GM12878 (cell line): ENCODE data around the gene TIAM1. TPM values are rescaled to one million over a fixed set of nuclear protein-coding genes. Genes with fewer than 3 reads are reported as not detected.

ENCODE experiments used
- ATAC-seq: fragments of 200-7000 bp; cut with Tn5 transposase; 3 replicates; pipeline ENCODE4 v1.9.1; 2020; ENCODE audit warnings: mild to moderate bottlenecking, moderate library complexity
- BruUV-seq: library from RNA; stranded (reverse); fragments of 400-500 nt; replicated peaks from 2 replicates; lab custom pipeline; 2021; lab: Mats Ljungman, UMichigan
- CTCF ChIA-PET: fragments of 300-600 bp; sonication (Branson Sonifier 250); formaldehyde crosslinking; extraction: SDS; loops from one replicate; lab custom pipeline; 2021; ENCODE audit warnings: inconsistent platforms; lab: Yijun Ruan, JAX
- POLR2A ChIA-PET: fragments of 350-600 bp; formaldehyde crosslinking; extraction: SDS; loops from one replicate; lab custom pipeline; 2021; ENCODE audit warnings: inconsistent platforms; lab: Charles Lee
- RAD21 ChIA-PET: fragments of 300-600 bp; sonication (Branson Sonifier 250); formaldehyde crosslinking; loops from one replicate; lab custom pipeline; 2023; ENCODE audit warnings: antibody characterized with exemption; ENCODE audit not compliant: unreplicated experiment; lab: Charles Lee
- SMC1A ChIA-PET: fragments of 300-600 bp; sonication (Branson Sonifier 250); formaldehyde crosslinking; loops from one replicate; lab custom pipeline; 2023; ENCODE audit not compliant: unreplicated experiment, uncharacterized antibody; lab: Charles Lee
- DNase-seq: peaks from one replicate; pipeline ENCODE4 v3.0.0-alpha.2; 2011; ENCODE audit warnings: low read depth, low spot score
- FAIRE-seq: peaks from 3 replicates; lab custom pipeline; 2011; peaks lifted over from hg19 to GRCh38; lab: Jason Lieb, UNC
- H2AFZ ChIP-seq: 2 replicates; pipeline ENCODE4 v1.6.0; 2011; ENCODE audit warnings: low read depth, low read length, control low read depth; ENCODE audit not compliant: control insufficient read depth
- H3K27ac ChIP-seq: 2 replicates; pipeline ENCODE4 v1.5.1; 2011; ENCODE audit warnings: control low read depth; ENCODE audit not compliant: control insufficient read depth, insufficient read depth
- H3K27me3 ChIP-seq, 2 experiments: replicated peaks in 1 of 2; 2 replicates each; pipeline versions ENCODE4 v1.6.0 to v1.6.1; 2011; ENCODE audit warnings: low read length in 1 of 2; ENCODE audit not compliant: control insufficient read depth in 2 of 2, insufficient read depth in 2 of 2
- H3K36me3 ChIP-seq, 2 experiments: 2 replicates each; pipeline ENCODE4 v1.5.1; 2011; ENCODE audit warnings: low read length in 1 of 2; ENCODE audit not compliant: control insufficient read depth in 2 of 2, insufficient read depth in 2 of 2
- H3K4me1 ChIP-seq: 2 replicates; pipeline ENCODE4 v1.6.1; 2011; ENCODE audit warnings: mild to moderate bottlenecking, low read length, moderate library complexity, mixed read lengths; ENCODE audit not compliant: control insufficient read depth, insufficient read depth
- H3K4me2 ChIP-seq: 2 replicates; pipeline ENCODE4 v1.6.0; 2011; ENCODE audit warnings: control low read depth; ENCODE audit not compliant: control insufficient read depth, insufficient read depth
- H3K4me3 ChIP-seq: fragments of 200-600 bp; sonication (generic); 2 replicates; pipeline ENCODE4 v1.5.1; 2016
- H3K79me2 ChIP-seq: 2 replicates; pipeline ENCODE4 v1.6.0; 2011; ENCODE audit warnings: low read length; ENCODE audit not compliant: control insufficient read depth, insufficient read depth
- H3K9ac ChIP-seq: 2 replicates; pipeline ENCODE4 v1.8.0; 2011; ENCODE audit warnings: low read length, control low read depth, mixed read lengths; ENCODE audit not compliant: control insufficient read depth, insufficient read depth
- H3K9me3 ChIP-seq: replicated peaks from 3 replicates; pipeline ENCODE4 v1.5.1; 2011; ENCODE audit warnings: mild to moderate bottlenecking, low read length; ENCODE audit not compliant: control insufficient read depth, insufficient read depth
- H4K20me1 ChIP-seq: 2 replicates; pipeline ENCODE4 v1.6.0; 2011; ENCODE audit not compliant: control insufficient read depth, insufficient read depth
- EP300 ChIP-seq, 2 experiments: fragments of 150-350 bp in 1 of 2; IDR thresholded peaks; 2 replicates each; pipeline ENCODE4 v1.6.1; 2011 to 2012; ENCODE audit warnings: low read depth in 2 of 2, low read length in 2 of 2, borderline replicate concordance in 1 of 2, improper control_type of control experiment in 1 of 2, inconsistent platforms in 1 of 2; ENCODE audit not compliant: control insufficient read depth in 1 of 2
- KDM1A ChIP-seq: fragments of 200-600 bp; sonication (generic); IDR thresholded peaks from 2 replicates; pipeline ENCODE4 v1.6.1; 2016; ENCODE audit warnings: borderline replicate concordance
- MXI1 ChIP-seq: fragments of 150-350 bp; IDR thresholded peaks from 2 replicates; pipeline ENCODE4 v1.6.1; 2011; ENCODE audit warnings: low read depth, mild to moderate bottlenecking, inconsistent platforms, low read length, improper control_type of control experiment
- SREBF1 ChIP-seq: IDR thresholded peaks from 2 replicates; pipeline ENCODE4 v1.6.1; 2012; ENCODE audit warnings: mild to moderate bottlenecking, low read length
- TARDBP ChIP-seq: IDR thresholded peaks from 2 replicates; pipeline ENCODE4 v1.6.1; 2016; ENCODE audit warnings: borderline replicate concordance
- YY1 ChIP-seq: IDR thresholded peaks from 2 replicates; pipeline ENCODE4 v1.6.1; 2011; ENCODE audit warnings: low read depth, mild to moderate bottlenecking, low read length
- WGBS: methylation state at CpG from one replicate; pipeline ENCODE4 v1.1.6; 2016; ENCODE audit warnings: low lambda C conversion rate; ENCODE audit not compliant: insufficient replicate concordance, insufficient coverage; ENCODE audit errors: missing lambda C conversion rate; 5-methylcytosine and 5-hydroxymethylcytosine counted together
- in situ Hi-C: fragments of 300-500 bp; cut with MboI; formaldehyde crosslinking; loops from 9 replicates; pipeline ENCODE4 v1.14.3; 2018; ENCODE audit warnings: mixed read lengths
- intact Hi-C: fragments of 100-400 bp; cut with micrococcal nuclease; formaldehyde crosslinking; loops from one replicate; pipeline ENCODE4 v1.14.2; 2022; ENCODE audit not compliant: unreplicated experiment
- polyA plus RNA-seq, 11 experiments: library from polyadenylated mRNA; depleted of rRNA in 4 of 11; unstranded in 6 of 11; stranded (reverse) in 5 of 11; fragments of >200 nt; fragmentation: Nextera tagmentation in 4 of 11; fragmentation: Illumina TruSeq in 1 of 11; extraction: Ambion mirVana in 4 of 11; extraction: Trizol in 1 of 11; gene quantifications; 1 replicate in 1 of 11; 2 replicates in 10 of 11; pipeline versions ENCODE4 v1.2.1 to v1.2.3, GENCODE V29; 2011 to 2016; ENCODE audit warnings: inconsistent platforms in 2 of 11, missing spikeins in 2 of 11, low read depth in 1 of 11
- total RNA-seq, 4 experiments: library from RNA; depleted of rRNA in 3 of 4; stranded (reverse); fragments of >200 nt in 3 of 4; fragmentation: Illumina TruSeq in 1 of 4; extraction: Trizol in 1 of 4; gene quantifications; 2 replicates each; pipeline versions ENCODE4 v1.2.1 to v1.2.3, GENCODE V29; 2013 to 2021
- TF ChIP-seq, protein P1 (sequence below): fragments of 450-650 bp; IDR thresholded peaks from 2 replicates; pipeline ENCODE4 v1.6.1; 2017; ENCODE audit warnings: antibody characterized with exemption, mild to moderate bottlenecking, moderate library complexity

The TIAM1 gene
- total and polyA plus RNA-seq, 10 of the 15 experiments (the other 5 are each of a cell fraction or from before 2014, with no cell fraction given) = 0.31 to 35.9 (median 0.78) TPM

DNA sequence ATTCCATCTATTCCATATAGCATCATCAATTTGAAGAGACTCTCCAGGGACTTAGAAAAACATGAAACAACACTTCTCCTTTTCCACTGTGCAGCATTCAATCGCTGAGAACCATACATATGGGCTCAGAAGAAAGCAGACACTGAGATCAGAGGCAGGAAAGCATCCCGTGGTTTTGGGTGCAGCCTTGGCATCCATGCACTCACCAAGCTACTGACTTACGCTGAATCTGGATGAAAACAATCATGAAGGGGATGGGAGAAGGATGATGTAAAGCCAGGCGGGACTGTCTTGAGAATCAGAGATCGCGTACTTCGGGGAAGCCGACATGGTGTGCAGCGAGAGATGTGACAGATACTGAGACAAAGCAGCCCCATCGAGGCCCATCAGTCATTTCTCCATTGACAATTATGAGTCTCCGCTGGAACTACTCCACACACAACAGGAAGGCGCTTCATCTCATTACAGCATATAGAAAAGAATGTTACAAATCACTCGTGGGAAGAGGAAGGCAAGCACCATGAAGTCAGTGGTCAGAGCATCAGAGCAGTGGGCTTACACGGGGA is 2.3 kb upstream of the TIAM1 start:
- CTCF ChIA-PET = interaction anchor here (1.0 to 1.4 kb wide), 2 partner anchors 26 to 148 kb away, joined by 3 to 4 read pairs; no protein-coding TSS in a partner anchor

DNA sequence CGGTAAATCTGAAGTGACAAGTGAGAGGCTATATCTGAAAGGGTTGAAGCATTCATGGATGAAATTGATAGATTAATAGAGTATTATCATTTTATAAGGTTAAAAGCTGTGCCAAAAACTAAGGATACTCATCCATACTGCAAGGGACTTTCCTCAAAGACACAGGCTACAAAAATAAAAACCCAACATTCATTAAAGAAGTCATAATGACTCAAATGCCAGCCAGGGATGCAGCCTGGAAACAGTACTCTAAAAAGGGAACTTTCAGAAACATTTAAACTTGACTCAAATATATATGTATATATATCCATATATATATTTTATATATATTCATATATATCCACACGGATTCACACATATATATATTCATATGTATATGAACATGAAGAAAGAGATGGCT is 1.1 kb upstream of the TIAM1 start:
- no TSS peak for BruUV-seq
- SMC1A ChIA-PET = no interaction called here
- RAD21 ChIA-PET = no interaction called here
- DNase-seq (no peak), FAIRE-seq (no peak), ATAC-seq (no peak)
- Histone ChIP-seq H3K9me3 (no peaks in the 10 kb centered on the region), H3K27ac (no peak overlapping the region), H3K4me1 (no peaks in the 10 kb centered on the region), H3K36me3 (no peaks in the 10 kb centered on the region), H3K4me3 (no peak overlapping the region), H3K4me2 (no peak overlapping the region), H2AFZ (no peak overlapping the region), H3K27me3 (no peaks in the 10 kb centered on the region; a peak in 1 of 4 replicates), H4K20me1 (no peaks in the 10 kb centered on the region), H3K79me2 (no peaks in the 10 kb centered on the region), H3K9ac (no peak overlapping the region)
- POLR2A ChIA-PET = no interaction called here
- intact Hi-C loops (no loop called here), in situ Hi-C loops (no loop called here)
- 35% methylated on average over 2 of the region's 2 CpGs for WGBS
- no peak for TF ChIP-seq MXI1
- no peak for TF ChIP-seq YY1
- no peak for TF ChIP-seq SREBF1
- TF ChIP-seq TARDBP = no peak
- TF ChIP-seq EP300 (IDR thresholded peaks at IDR 0.05; ENCODE audit: borderline replicate concordance in 1 of 2, control insufficient read depth in 1 of 2, low read depth in 2 of 2, low read length in 2 of 2) = no peak
- TF ChIP-seq, protein P1, sequence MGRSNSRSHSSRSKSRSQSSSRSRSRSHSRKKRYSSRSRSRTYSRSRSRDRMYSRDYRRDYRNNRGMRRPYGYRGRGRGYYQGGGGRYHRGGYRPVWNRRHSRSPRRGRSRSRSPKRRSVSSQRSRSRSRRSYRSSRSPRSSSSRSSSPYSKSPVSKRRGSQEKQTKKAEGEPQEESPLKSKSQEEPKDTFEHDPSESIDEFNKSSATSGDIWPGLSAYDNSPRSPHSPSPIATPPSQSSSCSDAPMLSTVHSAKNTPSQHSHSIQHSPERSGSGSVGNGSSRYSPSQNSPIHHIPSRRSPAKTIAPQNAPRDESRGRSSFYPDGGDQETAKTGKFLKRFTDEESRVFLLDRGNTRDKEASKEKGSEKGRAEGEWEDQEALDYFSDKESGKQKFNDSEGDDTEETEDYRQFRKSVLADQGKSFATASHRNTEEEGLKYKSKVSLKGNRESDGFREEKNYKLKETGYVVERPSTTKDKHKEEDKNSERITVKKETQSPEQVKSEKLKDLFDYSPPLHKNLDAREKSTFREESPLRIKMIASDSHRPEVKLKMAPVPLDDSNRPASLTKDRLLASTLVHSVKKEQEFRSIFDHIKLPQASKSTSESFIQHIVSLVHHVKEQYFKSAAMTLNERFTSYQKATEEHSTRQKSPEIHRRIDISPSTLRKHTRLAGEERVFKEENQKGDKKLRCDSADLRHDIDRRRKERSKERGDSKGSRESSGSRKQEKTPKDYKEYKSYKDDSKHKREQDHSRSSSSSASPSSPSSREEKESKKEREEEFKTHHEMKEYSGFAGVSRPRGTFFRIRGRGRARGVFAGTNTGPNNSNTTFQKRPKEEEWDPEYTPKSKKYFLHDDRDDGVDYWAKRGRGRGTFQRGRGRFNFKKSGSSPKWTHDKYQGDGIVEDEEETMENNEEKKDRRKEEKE = no peak
- CTCF ChIA-PET = no interaction called here

More for the DNA sequence above, 2.3 kb upstream of the TIAM1 start:
- Histone ChIP-seq H3K4me1 (no peaks in the 10 kb centered on the region), H3K4me3 (no peak overlapping the region), H3K9me3 (no peaks in the 10 kb centered on the region), H3K27ac (no peak overlapping the region), H2AFZ (no peak overlapping the region), H3K9ac (no peak overlapping the region), H3K4me2 (no peak overlapping the region), H3K27me3 (no peaks in the 10 kb centered on the region; a peak in 1 of 4 replicates), H3K79me2 (no peaks in the 10 kb centered on the region), H3K36me3 (no peaks in the 10 kb centered on the region), H4K20me1 (no peaks in the 10 kb centered on the region)
- TF ChIP-seq KDM1A = no peak
- ChIA-PET POLR2A (no interaction called here), SMC1A (no interaction called here), RAD21 (no interaction called here)
- FAIRE-seq = no peak
- in situ Hi-C loops (no loop called here), intact Hi-C loops (loop anchor here (2.0 kb wide), 1 partner anchor 234 kb away; no protein-coding TSS in a partner anchor)
- BruUV-seq = no TSS peak
- under 1% methylated on average over 14 of the region's 14 CpGs for WGBS
- no peak for DNase-seq
- no peak for ATAC-seq
